Skin of body (tissue), 2 donors: ENCODE results near the gene FOXL3. TPM values are rescaled to one million over a fixed set of nuclear protein-coding genes. Genes with fewer than 3 reads are reported as not detected.
"Not testable (repeated sequence)": the region's sequence is repeated elsewhere in the genome, so short reads cannot be mapped to it uniquely, and the experiment has no call there.

Experiments used
- DNase-seq: peaks from one replicate; lab custom pipeline; 2025; lab: John Stamatoyannopoulos, UW
- total RNA-seq: library from RNA; depleted of rRNA; stranded (reverse); fragments of >200 nt; gene quantifications from one replicate; pipeline ENCODE4 v1.2.3, GENCODE V29; 2014

The FOXL3 gene
- not detected for total RNA-seq

DNA sequence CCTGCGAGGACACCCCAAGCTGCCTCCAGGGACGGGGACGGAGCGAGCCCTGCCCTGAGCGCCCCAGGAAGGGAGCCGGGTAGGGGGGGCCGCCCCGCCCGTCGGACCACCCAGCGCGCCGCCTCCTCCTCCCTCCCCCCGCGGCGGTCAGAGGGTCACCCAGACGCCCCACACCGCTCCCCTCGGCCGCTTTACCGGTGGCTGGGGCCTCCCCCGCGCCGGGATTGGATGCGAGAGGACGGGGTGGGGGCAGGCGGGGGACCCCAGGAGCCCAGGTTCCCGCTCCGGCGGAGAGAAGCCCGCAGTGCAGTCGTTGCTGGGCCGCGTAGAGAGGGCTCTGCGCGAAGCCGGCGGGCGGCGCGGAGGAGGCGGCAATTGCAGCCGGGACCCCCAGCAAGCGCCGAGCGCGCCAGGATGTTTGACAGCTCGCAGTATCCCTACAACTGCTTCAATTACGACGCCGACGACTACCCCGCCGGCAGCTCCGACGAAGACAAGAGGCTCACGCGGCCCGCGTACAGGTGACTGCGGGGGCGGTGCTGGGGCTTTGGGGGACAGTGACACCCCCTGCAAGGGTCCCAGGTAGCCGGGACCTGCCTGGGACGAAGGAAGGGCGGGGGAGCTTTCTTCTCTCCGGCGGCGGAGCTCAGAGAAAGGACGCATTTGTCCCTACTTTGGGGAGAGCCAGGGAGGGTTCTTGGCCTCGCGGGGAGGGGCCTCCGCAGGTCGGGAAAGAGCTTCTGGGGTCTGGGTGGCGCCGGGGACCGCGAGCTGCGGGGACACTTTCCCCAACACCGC lies at the start of gene FOXL3:
TSS of gene FOXL3 (plus strand) at position 415 of the 798 bp plus-strand sequence. CDS start at position 415, 0 bp downstream.
- no peak for DNase-seq

DNA sequence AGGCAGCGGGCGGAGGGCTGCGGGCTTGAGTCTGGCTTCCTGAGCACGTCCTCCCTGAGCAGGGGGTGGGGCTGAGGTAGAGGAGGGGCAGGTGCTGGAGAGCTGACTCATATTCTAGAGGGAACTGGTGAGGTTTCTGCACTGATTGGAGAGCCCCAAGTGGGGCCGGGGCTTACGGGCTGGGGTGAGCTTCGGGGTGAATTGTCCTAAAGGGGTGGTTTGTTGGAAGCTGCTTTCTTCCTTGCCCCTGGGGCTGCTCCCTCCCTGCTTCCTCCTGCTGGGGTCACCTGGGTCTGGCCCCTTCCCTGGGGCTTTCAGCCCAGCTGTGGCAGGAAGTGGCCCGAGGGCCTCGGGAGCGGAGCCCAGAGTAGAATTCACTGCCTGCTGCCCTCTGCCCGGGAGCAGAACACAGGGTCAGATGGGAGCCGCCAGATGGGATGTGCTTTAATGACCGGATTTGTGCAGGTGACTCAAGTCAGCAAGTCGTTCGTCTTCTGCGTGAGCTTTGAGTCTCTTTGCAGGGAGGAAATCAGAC lies 49.0 kb upstream of the FOXL3 start:
- no peak for DNase-seq

GRCh38 chr7:241513-241912 lies 48.5 kb upstream of the FOXL3 start:
- no peak for DNase-seq

GRCh38 chr7:242826-243579 lies 47.0 kb upstream of the FOXL3 start:
- DNase-seq = not testable (repeated sequence)

GRCh38 chr7:243580-243978 lies 46.4 kb upstream of the FOXL3 start:
- not testable (repeated sequence) for DNase-seq

GRCh38 chr7:244974-245373 lies 45.0 kb upstream of the FOXL3 start:
- no peak for DNase-seq

DNA sequence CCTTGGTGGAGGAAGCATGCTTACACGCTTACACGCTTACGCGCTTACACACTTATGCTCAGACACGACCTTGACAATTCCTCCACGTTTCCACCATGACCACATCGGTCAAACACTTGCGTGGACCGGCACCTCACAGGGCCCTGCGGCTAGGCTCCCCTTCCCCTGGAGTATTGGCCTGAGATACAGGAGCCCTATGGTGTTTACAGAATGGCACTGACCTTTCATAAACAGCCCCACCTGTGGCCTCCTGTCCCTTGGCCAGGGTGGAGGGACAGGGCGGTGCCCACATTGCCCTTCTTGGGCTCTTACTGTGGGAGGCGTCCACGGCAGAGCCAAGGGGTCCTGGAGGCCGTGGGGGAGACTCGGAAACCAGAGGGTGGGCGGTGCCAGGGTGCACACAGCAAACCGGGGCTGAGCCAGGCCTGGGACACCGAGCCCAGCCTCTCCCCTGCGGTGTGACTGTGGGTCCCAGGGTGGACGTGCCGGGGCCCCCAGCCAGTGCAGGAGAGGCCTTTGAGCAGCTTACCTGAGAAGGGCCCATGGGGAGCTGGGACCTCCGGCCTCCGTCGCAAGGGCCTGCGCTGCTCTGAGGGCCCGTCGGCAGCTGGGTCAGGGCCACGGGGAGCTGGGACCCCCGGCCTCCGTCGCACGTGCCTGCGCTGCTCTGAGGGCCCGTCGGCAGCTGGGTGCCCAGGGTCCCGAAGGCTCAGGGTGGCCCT lies 44.2 kb upstream of the FOXL3 start:
- DNase-seq = no peak

DNA sequence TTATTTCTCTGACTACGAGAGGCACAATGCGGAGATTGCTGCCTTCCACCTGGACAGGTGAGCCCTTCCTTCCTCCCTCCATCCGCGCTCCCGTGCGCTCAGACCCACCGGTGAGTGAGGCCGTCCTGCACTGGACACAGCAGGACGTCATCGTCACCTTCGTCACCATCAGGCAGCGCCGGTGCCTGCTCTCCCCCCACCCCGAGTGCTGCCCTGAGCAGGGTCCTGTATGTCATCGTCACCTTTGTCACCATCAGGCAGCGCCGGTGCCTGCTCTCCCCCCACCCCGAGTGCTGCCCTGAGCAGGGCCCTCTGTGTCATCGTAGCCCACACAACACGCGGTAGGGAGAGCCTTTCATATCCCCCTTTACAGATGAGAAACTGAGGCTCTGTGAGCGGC lies 43.5 kb upstream of the FOXL3 start:
- DNase-seq = no peak

- DNase-seq = no peak
Measured at GRCh38 chr7:247181-247580, 42.8 kb upstream of the FOXL3 start.

DNA sequence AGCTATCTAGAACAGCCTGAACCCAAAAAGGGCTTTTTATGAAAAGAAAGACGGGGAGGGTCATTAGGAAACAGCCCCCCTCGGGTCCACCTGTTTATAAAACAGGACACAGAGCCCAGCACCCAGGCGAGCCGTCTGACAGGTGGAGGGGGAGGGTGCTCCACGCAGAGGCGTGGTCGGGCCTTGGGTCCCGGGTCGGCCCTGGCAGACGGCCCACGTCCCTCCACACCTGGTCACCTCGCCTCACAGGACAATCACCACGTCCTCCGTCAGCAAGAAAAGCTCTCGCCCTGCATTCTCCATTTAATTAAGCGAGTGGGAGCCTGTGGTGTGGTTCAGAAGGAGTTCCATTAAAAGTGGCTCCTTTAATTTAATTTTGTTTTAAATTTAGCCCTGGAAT lies 42.3 kb upstream of the FOXL3 start:
- no peak for DNase-seq

GRCh38 chr7:248732-249435 lies 41.1 kb upstream of the FOXL3 start:
- DNase-seq = no peak

DNA sequence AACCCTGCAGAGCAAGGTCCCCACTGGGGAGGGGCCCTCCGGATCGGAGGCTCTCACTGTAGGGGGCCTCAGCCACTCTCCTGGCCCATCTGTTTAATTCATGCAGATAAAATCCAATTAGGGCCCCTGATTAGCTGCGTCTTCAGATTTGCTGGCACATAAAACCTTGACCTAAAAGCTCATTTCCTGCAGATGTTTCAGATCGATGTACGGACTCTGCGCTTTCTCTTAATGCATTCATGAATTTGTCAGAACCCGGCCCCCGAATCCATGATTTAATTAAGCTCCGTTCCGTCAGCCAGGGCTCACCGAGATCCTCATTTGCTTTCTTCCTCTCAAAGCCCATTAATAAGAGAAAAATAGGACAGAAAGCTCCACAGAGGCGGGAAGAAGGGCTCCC lies 40.0 kb upstream of the FOXL3 start:
- no peak for DNase-seq

- no peak for DNase-seq
Measured at GRCh38 chr7:250523-250922, 39.4 kb upstream of the FOXL3 start.

GRCh38 chr7:251005-251404 lies 39.0 kb upstream of the FOXL3 start:
- no peak for DNase-seq

DNA sequence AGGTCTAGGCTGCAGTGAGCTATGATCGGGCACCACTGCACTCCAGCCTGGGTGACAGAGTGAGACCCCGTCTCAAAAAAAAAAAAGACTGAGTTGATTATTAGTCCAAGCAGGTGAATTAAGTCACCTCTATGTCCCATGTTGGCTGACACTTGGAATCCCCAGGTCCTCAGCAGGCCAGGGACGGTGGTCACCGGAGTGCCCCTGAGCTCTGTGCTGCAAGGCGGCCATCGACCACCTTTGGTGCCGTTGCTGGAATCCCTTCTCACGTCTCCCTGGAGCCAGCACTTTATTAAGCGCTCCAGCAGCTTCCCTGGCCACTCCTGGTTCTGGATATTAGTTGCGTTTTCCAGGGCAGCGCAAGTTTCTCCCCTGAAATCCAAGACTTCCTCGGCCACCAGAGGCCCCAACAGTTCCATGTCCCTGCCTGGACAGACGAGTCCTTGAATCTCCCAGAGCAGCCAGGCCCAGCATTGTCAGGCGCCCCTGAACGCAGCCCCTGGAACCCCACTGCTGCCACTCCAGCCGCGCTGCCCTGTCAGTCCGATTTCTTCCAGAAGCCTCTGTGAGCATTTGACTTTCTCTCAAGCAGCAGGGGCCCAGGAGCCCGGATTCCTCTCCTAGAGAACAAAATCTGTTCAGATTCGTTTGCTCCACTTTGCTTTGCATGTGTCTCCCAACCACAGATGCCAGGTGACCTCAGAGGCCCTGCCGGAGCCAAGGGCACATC lies 38.4 kb upstream of the FOXL3 start:
- no peak for DNase-seq

GRCh38 chr7:252216-252965 lies 37.6 kb upstream of the FOXL3 start:
- no peak for DNase-seq

GRCh38 chr7:252981-253380 lies 37.0 kb upstream of the FOXL3 start:
- no peak for DNase-seq

- no peak for DNase-seq
Measured at GRCh38 chr7:253581-254336, 36.2 kb upstream of the FOXL3 start.
